NCI-H460 (cell line): Measurements from ENCODE around the gene UROC1. TPM values are rescaled to one million over a fixed set of nuclear protein-coding genes. Genes with fewer than 3 reads are reported as not detected.

Experiments
- DNase-seq: peaks from one replicate; pipeline ENCODE4 v3.0.0-alpha.2; 2016; ENCODE audit warnings: low read depth; ENCODE audit errors: extremely low read depth
- small RNA-seq, 2 experiments: library from RNA; depleted of rRNA; stranded (forward); fragments of <200 nt; gene quantifications; one replicate each; pipeline ENCODE3, GENCODE V24; 2014
- total RNA-seq: library from RNA; depleted of rRNA; stranded (reverse); fragments of >200 nt; shearing (Covaris generic); gene quantifications from 2 replicates; pipeline ENCODE4 v1.2.3, GENCODE V29; 2014; rRNA removed

UROC1 gene
- total RNA-seq, 1 experiment from 2014 or later, result not detected

- DNase-seq, result no peak
Measured at GRCh38 chr3:126433496-126434263, 83.9 kb downstream of the UROC1 start.

GRCh38 chr3:126433105-126433430 lies 84.5 kb downstream of the UROC1 start:
- no peak for DNase-seq

GRCh38 chr3:126432361-126433104 lies 85.0 kb downstream of the UROC1 start:
- no peak for DNase-seq

Small RNA genes within 50 kb of the gene (small RNA-seq; reads per million reads assigned to genes)
- 0 reads per million in 2 experiments for gene RNA5SP138

Other genes with a start within 250 kb of the UROC1 start
- gene KLF15, start 160.4 kb downstream of the UROC1 start, total RNA-seq, result 1.2 and 1.4 TPM in 2 replicates
- not detected in 2 replicates for gene CFAP100, start 122.9 kb downstream of the UROC1 start, total RNA-seq
- 19.5 and 20.6 TPM in 2 replicates for gene ZXDC, start 41.9 kb downstream of the UROC1 start, total RNA-seq
- not detected in 2 replicates for gene CHST13, start 6.4 kb upstream of the UROC1 start, total RNA-seq
- not detected in 2 replicates for gene C3orf22, start 41.2 kb upstream of the UROC1 start, total RNA-seq
- gene TXNRD3, start 137.4 kb upstream of the UROC1 start, total RNA-seq, result 4.2 and 5.6 TPM in 2 replicates
- gene CHCHD6, start 186.5 kb upstream of the UROC1 start, total RNA-seq, result 20.7 and 24.2 TPM in 2 replicates